Measurements from ENCODE around the gene PTDSS2.

The PTDSS2 gene

GRCh38 chr11:403761-404431, 46.2 kb upstream of the PTDSS2 start:
- no peaks in the 10 kb centered on the region for H3F3A ChIP-seq (ENCODE audit: insufficient read depth, low read length)
- no peak overlapping the region for H3K9ac ChIP-seq (ENCODE audit: low read length)
- no peaks in the 10 kb centered on the region for H3K79me2 ChIP-seq (ENCODE audit: low read length)
- H3K9me3 ChIP-seq (replicated peaks; ENCODE audit: insufficient read depth, low read length), result no peaks in the 10 kb centered on the region
- no peak overlapping the region for H2AFZ ChIP-seq (ENCODE audit: low read length)
- TF ChIP-seq EZH2phosphoT487 (IDR thresholded peaks at IDR 0.05; ENCODE audit: low read length) (no peak), CTCF (IDR thresholded peaks at IDR 0.05; ENCODE audit: low read length) (no peak), EZH2 (optimal IDR thresholded peaks at IDR 0.05; ENCODE audit: low read depth, low read length) (no peak)
- no peak overlapping the region for H3K4me2 ChIP-seq (ENCODE audit: low read depth, low read length)
- no peak overlapping the region for H3K27ac ChIP-seq (ENCODE audit: low read length)
- H3K36me3 ChIP-seq (replicated peaks; ENCODE audit: insufficient read depth, low read length), result no peaks in the 10 kb centered on the region
- no peaks in the 10 kb centered on the region for H4K20me1 ChIP-seq (ENCODE audit: insufficient read depth, low read length)
- no peaks in the 10 kb centered on the region for H3K9me2 ChIP-seq (replicated peaks; ENCODE audit: insufficient read depth, low read length)
- peaks cover 39% of the 10 kb centered on the region for H3K27me3 ChIP-seq (replicated peaks; ENCODE audit: insufficient read depth, low read length)
- no peak for DNase-seq
- peaks cover 4% of the 10 kb centered on the region; the same call in 1 of the 2 replicates for H3K4me1 ChIP-seq (ENCODE audit: low read length)
- H3K4me3 ChIP-seq (ENCODE audit: low read length), result no peak overlapping the region

- TF ChIP-seq EZH2phosphoT487 (IDR thresholded peaks at IDR 0.05; ENCODE audit: low read length) (no peak), CTCF (IDR thresholded peaks at IDR 0.05; ENCODE audit: low read length) (no peak), EZH2 (optimal IDR thresholded peaks at IDR 0.05; ENCODE audit: low read depth, low read length) (no peak)
- Histone ChIP-seq H3K9me3 (replicated peaks; ENCODE audit: insufficient read depth, low read length) (no peaks in the 10 kb centered on the region), H3K27me3 (replicated peaks; ENCODE audit: insufficient read depth, low read length) (peaks cover 47% of the 10 kb centered on the region), H3K9me2 (replicated peaks; ENCODE audit: insufficient read depth, low read length) (no peaks in the 10 kb centered on the region), H3F3A (ENCODE audit: insufficient read depth, low read length) (no peaks in the 10 kb centered on the region), H3K9ac (ENCODE audit: low read length) (no peak overlapping the region), H3K27ac (ENCODE audit: low read length) (no peak overlapping the region), H3K4me3 (ENCODE audit: low read length) (no peak overlapping the region), H3K4me1 (ENCODE audit: low read length) (peaks cover 4% of the 10 kb centered on the region; the same call in 1 of the 2 replicates), H3K4me2 (ENCODE audit: low read depth, low read length) (no peak overlapping the region), H3K79me2 (ENCODE audit: low read length) (no peaks in the 10 kb centered on the region), H2AFZ (ENCODE audit: low read length) (no peak overlapping the region), H3K36me3 (replicated peaks; ENCODE audit: insufficient read depth, low read length) (no peaks in the 10 kb centered on the region), H4K20me1 (ENCODE audit: insufficient read depth, low read length) (no peaks in the 10 kb centered on the region)
- DNase-seq, result no peak
Measured at GRCh38 chr11:404551-405264, 45.4 kb upstream of the PTDSS2 start.

GRCh38 chr11:405323-405953, 44.6 kb upstream of the PTDSS2 start:
- Histone ChIP-seq H3K27ac (ENCODE audit: low read length) (no peak overlapping the region), H3K4me3 (ENCODE audit: low read length) (no peak overlapping the region), H3F3A (ENCODE audit: insufficient read depth, low read length) (no peaks in the 10 kb centered on the region), H3K4me1 (ENCODE audit: low read length) (peaks cover 4% of the 10 kb centered on the region; the same call in 1 of the 2 replicates), H3K27me3 (replicated peaks; ENCODE audit: insufficient read depth, low read length) (peaks cover 54% of the 10 kb centered on the region), H3K9me2 (replicated peaks; ENCODE audit: insufficient read depth, low read length) (no peaks in the 10 kb centered on the region), H3K36me3 (replicated peaks; ENCODE audit: insufficient read depth, low read length) (no peaks in the 10 kb centered on the region), H2AFZ (ENCODE audit: low read length) (no peak overlapping the region), H4K20me1 (ENCODE audit: insufficient read depth, low read length) (no peaks in the 10 kb centered on the region), H3K4me2 (ENCODE audit: low read depth, low read length) (no peak overlapping the region), H3K79me2 (ENCODE audit: low read length) (no peaks in the 10 kb centered on the region), H3K9ac (ENCODE audit: low read length) (no peak overlapping the region), H3K9me3 (replicated peaks; ENCODE audit: insufficient read depth, low read length) (no peaks in the 10 kb centered on the region)
- TF ChIP-seq EZH2phosphoT487 (IDR thresholded peaks at IDR 0.05; ENCODE audit: low read length) (no peak), CTCF (IDR thresholded peaks at IDR 0.05; ENCODE audit: low read length) (no peak), EZH2 (optimal IDR thresholded peaks at IDR 0.05; ENCODE audit: low read depth, low read length) (no peak)
- no peak for DNase-seq
